GM21515 (cell line): ENCODE measurements around the gene TMEM253.

Experiments
- ATAC-seq: cut with Tn5 transposase; IDR thresholded peaks from one replicate; pipeline ENCODE4 v1.9.1; 2021; ENCODE audit not compliant: unreplicated experiment

TMEM253 gene

DNA sequence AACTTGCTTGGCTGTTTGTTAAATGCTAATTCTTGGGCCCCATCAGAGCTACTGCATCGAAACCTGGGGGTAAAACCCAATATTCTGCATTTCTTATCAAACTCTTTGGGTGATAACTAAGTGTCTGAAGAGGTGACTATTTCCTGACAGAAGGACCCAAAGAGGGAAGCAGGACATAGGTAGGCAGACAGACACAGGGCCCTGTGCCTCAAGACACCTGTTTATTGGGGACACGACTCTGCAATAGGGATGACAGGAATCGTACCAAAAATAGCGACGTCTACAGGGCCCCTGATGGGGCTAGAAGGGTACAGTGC lies 11.0 kb upstream of the TMEM253 start:
- ATAC-seq: no peak

DNA sequence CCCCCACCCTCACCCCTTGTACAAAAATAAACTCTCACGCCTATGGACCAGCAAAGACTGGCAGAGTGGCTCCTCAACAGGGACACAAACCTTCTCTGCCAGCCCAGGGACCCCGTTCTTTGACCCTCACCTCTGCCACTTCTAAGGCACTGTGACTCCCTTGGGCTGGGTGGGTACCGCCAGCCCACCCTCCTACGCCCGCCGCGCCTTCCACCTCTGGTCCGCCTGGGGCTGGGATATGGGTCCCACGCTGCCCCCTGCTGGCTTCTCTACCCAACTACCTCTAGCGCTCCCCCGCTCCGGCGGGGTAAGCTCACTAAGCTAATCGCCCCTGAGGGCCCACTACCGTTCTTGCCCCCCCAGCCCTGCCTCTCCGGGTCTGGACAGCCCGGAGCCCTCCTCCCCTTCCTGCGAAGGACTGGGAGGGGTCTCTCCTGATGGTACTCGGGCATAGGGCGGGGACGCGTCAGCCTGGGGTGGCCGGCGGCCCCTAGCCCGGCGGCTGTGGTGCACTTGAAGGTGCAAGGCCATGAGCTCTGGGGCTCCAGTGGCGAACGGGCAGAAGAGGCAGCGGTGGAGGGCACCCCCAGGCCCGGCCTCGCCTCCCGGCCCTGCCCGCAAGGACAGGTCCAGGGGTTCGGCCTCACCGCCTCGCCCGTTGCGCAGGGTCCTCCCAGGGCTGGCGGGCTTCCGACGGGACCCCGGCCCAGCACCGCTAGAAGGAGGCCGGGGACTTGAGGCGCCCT lies 10.5 kb upstream of the TMEM253 start:
- no peak for ATAC-seq

DNA sequence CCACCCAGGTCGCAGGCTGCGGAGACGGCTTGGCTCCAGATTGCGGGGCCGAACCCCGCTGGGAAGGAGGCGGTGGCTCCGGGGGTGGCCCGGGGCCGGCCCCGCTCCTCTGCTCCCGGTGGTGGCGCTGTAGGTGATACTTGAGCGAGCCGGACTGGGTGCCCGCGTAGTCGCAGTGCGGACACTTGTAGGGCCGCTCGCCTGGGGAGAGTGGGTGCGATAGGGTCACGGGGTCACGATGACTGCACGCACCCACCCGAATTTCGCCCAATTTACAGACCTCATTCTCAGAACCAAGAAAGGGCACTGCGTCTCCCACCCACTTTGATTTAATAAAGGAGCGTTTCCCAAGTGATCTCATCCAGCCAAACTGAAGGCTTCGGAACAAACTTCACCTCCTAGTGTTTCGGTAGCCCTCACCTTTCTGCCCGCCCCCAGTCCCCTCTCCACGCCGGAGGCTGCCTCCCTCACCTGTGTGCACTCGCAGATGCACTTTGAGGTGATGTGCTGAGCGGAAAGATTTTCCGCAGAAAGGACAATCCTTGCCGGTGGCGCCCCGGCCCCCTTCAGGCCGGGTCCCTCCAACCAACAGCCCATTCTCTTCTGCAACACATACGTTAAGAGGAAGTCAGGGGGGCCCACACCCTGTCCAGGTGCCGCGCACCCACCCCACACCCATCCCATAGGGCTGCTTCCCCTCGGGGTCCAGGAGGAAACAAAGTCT lies 9.8 kb upstream of the TMEM253 start:
- no peak for ATAC-seq

DNA sequence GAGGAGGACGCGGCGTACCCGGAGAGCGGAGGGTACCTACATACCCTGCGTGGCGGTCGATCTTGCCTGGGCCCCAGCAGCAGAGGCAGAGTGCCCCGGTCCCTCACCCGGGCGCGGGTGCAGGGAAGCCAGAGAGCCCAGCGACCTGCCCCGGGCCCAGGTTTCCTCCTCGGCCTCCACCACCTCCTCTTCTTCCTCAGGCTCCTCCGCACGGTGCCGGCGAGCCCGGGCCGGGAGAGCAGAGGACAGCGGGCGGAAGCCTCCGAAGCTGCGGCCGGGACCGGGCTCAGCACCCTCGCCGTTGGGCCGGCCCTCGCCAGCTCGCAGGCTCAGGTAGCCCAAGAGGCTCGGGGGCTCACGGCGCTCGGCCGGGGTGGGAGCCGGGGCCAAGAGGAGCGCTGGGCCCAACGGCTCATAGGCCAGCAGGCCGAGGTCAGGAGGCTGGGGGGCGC lies 9.0 kb upstream of the TMEM253 start:
- no peak for ATAC-seq

DNA sequence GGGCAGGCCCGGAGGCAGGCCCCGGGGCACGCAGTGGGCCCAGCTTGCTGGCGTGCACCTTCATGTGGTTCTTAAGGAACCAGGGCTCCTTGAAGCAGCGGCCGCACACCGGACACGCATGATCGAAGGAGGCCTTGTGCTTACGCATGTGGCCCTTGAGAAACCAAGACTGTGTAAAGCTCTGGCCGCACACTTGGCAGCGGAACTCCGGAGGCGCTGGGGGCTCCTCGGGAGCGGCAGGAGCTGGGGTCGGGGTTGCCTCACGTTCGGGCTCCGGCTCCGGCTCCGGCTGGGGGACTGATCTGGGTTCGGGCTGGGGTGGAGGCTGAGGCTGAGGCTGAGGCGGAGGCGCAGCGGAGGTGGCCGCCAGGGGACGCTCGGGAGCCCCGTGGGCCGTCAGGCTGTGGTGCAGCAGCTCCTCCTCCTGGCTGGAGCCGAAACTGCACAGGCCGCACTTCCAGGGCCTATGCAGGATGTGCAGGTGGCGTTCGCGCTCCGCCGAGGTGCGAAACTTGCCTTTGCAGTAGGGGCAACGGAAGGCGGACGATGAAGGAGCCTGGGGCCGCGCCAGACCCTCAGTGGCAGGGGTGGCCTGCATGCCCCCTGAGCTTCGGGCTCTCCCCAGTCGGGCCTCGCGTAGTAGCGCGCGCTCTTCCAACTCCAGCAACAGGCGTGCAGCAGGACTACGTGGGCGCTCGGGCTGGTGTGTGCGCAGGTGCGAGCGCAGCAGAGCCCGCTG lies 8.4 kb upstream of the TMEM253 start:
- ATAC-seq: peak; percentile 79

DNA sequence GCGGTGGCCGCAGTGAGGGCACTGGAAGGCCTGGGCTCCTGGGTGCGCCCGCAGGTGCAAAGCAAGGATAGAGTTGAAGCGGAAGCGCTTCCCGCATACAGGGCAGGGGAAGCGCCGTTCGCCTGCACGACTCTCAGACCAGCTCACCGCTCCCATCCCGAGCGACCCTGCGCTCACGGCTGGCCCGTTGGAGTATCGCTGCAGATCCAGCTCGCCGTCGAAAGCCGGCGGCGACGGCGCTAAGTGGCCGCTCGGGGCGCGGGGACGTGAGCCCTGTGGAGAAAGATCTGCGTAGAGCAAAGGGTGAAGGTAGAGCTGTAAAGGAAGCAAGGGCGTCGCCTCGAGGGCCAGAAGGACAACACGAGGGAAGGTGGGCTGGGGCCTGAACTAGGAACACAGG lies 7.8 kb upstream of the TMEM253 start:
- ATAC-seq: no peak

DNA sequence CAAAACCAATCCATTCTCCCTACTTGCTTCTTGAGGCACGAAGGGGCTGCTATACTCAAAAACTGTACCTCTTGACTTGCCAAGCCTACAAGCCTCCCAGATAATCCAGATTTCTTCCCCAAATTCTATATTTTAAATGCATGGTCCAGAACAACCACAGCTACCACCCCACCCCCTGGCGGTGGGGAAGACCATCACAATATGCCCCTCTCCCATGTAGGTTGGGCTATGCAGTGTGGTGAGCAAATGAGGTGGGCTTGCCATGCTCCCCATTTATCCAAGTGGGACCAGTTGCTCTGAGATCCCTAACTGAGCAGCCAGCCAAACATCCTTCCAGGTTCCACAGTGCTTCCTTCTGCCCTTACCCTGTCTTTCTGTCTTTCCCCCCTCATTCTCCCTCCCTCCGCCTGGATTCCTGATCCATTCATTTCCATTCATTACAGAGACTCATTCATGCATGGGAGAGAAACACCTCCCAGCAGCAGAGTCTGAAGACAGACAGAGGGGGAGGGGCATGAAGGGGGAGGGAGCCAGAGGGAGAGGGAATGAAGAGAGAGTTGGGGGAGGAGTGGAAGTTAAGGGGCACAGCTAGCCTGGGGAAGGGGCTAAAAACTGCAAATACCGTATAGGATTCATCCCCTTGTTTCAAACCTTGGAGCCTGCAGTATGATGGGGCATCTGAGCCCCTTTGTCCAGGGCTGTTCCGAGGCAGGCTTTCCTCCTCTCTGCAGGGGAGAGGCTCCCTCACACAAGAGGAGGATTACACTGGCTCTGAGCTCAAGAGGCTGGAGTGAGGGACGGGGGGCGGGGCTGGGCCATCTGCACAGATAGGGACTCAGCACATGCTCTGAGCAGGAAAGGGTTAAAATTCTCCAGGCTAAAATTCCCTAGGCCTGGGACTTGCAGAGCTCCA lies 6.8 kb upstream of the TMEM253 start:
- no peak for ATAC-seq

DNA sequence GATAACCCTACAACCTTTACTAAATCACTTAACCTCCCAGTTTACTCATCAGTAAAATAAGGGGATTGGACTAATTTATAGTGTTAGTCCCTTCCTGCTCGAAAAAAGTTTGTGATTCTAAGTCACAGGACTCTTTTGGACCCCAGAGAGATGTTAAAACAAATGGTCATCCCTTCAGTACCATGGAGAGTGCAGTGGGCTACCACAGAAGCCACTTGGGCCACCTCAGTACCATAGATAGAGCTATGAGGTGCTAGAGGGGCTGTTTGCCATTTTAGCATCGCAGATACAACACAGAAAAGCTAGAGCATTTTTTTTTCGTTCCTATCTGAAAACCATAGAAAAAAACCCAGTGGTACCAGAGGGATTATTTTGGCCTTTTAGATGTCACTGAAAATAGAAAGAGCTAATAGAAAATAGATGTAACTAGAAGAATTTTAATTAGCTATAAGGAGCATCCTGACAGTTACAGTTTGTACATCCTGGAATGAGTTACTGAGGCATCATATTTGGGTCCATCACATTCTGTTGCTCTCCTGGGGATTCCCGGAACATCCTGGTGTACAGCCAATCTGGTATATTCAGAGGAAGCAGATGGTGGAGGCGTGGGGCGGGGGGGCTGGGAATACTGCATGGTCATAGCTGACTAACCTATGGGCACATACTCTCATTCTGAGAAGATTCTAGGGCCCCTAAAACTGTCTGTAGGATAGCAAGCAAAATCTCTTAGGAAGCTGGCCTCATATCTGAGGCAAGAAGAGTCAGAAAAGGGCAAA lies 5.2 kb upstream of the TMEM253 start:
- ATAC-seq: no peak

DNA sequence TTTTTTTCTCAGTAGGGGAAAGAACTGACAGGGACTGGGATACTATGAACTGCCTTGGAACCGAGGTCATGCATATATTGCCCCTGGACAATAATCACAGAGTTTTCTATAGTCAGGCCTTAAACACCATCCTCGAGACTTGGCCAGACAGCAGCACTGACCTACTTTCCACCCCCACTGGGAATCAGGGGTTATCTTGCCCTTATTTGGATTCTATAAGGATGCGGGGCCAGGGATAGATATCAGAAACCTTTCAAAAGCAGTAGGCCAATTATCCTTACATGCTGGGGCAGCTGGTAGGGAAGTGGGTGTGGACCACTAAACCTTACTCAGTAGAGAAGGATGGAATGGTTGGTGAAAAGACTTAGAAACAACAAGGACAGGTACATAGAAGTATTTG lies 4.4 kb upstream of the TMEM253 start:
- ATAC-seq: no peak

DNA sequence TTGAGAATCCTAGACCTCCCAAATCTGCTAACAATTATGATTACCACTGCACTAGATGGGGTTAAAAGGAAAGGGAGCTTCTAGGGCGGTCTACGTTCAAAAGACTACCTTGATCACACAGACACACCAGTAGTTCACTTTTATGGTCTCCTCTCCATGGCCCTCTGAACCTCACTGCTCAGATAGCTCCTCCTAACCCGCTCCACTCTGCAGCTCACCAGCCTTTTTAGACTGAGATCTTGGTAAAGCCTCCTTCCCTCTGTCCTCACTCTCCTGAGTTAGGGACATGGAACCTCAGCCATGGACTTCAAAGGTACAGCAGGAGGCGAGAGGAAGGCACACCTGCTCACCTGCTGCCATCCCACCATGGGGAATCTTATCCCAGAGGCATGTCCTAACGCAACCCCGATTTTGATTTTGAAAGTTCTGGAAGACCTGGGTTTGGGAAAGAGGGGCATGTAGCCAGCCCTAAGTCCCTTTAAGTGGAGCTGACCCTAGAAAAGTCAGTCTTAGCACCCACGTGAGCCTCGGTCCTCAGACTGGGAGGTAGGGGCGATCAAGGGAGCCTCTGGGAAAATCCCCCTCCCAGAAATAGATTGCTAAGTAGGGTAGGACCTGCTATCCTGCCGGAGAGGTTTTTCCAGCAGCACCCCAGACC lies 3.8 kb upstream of the TMEM253 start:
- no peak for ATAC-seq

DNA sequence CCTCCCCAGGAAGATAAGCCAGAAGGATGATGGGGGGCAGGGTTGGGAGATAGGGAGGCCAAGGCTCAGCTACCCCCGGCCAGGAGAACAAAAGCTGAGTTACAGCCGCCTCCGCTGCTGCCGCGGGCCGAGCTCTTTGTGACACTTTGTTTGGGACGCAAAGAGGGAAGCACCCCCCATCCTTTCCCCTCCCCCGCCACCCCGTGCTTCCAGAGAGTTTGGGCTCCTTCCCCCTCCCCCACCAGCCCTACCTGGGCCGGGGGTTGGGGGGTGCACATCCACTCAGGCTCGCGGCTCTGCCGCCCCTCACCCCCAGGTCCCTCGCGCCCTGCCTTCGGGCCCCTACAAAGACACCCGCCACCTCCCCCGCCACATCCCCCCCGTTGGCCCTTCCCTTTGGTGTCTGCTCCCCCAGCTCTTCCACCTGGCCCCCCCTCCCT lies 3.2 kb upstream of the TMEM253 start:
- no peak for ATAC-seq

DNA sequence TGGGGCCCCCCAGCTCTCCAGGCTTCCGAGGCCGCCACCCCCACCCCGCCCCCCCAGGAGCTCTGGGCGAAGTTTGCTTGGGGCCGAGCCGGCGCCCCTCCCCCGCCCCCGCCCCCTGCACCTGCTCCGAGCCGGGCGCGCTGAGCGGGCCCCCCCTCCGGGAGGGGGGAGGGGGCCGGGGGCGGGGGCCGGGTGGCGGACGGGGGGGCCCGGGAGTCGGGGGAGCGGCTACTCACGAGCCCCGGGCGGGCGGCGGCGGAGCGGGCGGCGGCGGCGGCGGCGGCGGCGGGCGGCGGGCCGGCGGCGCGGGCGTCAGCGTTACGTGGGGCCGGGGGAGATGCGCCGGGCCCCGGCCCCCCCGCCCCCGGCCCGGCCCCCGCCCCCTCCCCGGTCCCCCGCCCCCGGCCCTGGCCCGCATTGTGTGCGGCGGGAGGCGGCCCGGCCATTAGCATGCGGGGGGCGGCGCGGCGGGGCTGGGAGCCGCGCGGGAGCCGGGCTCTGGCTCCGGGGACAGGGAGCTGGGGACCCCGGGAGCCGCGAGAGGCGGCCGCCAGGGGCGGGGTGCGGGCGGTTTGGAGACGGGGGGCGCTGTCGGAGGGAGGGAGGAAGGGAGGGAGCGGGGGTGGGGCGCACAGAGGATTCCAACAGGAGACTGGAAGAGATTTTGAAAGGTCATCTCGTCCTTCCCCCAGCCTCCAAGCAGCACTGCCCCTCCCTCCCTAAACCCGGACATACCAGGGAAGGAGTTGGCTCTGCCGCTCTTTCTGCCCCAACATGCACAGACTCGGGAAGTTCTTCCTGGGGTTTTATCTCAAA lies 2.6 kb upstream of the TMEM253 start, which contains the start of gene ZNF219:
Gene ZNF219 (minus strand): TSS at position 580 of the 816 bp plus-strand sequence. CDS start 5,064 bp downstream, outside the sequence.
- ATAC-seq: no peak

DNA sequence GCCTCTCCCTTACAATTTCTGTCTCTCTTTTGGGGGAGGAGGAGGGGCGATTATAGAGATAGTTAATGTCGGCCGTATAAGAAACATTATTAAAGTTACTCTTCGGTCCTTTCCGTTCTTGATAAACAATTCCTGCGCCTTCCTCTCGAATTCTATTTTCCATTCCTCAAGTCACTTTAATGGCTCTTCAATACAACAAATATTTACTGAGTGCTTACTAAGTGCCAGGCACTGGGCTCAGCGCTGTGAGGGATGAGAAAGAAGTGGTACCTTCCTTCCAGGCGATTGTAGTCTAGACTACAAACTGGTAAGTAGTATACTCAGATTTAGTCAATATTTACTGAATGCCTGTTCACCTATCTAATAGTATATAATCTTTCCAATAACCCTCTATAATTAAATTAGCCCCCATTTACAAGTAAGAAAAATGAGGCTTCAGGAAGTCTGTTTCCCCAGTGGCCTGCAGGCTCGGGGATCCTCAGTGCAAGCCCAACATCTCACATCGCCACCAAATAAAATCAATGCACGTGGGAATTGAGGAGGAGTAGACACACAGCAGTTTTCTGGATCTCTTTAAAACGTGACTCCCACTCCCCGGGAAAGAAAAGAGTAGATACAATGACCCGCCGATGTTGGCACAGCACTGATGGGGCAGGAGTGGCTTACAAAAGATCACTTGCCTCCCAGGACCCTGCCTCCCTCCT lies 1.8 kb upstream of the TMEM253 start:
- ATAC-seq: no peak

DNA sequence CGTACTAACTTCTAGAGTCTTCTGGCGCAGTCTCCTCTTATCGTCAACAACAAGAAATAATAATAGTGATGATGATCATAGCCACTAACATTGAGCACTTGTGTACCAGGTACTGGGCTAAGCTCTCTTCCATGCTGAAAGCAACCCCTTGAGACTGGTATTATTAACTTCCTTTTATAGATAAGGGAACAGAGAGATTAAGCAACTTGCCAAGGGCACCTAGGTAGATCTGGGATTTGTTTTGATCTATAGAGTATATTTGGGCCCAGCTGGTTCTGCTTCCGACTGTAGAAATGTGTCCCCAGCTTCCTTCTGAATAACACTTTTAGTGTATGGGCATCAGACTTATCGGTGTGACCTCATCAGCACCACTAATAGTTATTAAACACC lies 1.3 kb upstream of the TMEM253 start:
- no peak for ATAC-seq

DNA sequence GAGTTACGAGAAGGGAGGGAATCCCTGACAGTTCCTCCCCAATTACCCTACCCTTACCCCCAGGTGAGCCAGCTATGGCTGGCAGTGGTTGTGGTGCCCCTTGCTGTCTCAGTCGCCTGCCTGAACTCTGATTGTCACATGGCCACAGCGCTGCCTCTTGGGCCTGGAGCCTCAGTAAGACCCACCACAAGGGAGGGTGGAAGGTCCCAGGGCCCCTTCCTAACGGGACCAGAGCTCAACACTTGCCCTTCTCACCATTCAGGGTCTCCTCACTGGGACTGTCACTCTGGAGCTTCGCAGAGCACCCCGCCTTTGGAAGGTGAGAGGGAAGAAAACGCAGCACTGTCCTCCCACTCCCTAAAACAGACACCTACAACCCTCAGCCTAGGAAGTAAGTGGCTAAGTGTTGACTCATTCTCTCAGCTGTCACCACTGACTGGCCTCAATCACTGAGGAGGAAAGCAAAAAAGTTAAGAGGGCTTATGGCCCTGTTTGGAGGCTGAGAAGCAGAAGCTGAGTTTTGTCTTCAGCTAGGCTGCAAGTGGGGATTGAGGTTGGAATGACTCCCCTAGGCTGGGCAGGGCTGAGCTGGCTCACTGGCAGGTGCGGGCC lies 1.0 kb downstream of the TMEM253 start:
- no peak for ATAC-seq

DNA sequence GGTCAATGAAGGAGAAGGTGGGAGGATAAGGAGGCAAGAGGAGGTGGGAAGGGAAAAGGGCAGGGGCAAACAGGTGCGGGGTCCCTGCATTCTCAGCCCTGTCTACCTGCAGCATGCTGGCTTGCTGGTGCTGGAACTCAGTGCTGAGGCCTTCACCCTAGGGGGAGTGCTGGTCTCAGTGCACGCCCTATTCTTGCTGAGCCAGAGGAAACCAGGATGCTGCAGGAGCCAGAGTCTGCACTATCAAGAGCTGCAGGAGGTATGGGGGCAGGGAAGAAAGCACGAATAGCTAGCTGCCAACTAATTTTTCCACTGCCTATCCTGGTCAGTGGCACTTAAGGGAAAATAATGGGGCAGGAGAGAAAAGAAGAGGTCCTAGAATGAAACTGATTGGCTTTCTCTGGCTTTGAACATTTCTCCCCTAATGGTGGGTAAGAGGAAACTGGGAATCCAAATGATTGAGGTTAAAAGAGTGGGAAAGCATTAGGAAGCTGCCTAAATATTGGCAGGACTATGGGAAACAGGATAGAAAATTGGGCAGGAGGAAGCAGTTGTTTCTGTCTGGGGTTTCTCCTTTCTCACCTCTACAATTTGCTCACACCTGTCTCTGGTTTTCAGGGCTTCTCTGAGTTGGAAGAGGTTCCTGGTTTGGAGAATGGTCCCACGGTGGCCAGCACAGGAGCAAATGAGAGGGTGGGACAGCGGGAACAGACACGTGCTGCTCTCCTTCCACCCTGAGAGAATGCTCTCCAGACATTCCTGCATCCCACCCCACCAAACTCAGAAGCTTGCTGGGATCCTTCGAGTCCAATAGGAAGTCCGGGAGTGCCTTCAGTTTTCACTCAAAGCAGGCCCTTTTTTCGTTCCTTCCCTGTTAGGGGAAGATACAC lies 1.9 kb downstream of the TMEM253 start:
- ATAC-seq: no peak

DNA sequence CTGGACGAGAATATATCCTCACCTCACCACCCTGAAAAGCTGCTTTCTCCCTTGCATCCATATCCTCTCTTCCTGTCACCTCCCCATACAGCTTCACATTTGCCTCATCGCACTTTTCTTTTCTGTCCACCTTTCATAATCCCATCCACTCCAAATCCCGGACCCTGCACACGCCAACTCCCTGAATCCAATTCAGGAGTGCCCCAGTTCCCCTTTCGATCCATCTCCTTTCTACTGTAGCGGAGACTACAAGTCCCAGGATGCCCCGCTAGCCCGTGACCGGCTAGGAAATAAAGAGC lies 2.5 kb downstream of the TMEM253 start:
- ATAC-seq: no peak
